Measurements from ENCODE around the gene CNTN1. TPM values are rescaled to one million over a fixed set of nuclear protein-coding genes. Genes with fewer than 3 reads are reported as not detected.

The CNTN1 gene
- total RNA-seq, 3 donors from 2014 or later (not counting 1 experiment from before 2014, with no cell fraction given), result not detected

GRCh38 chr12:40946612-40947194 is 254.5 kb downstream of the CNTN1 start:
- Histone ChIP-seq H3K27me3 (ENCODE audit: control insufficient read depth, insufficient read depth, low read length) (no peaks in the 10 kb centered on the region), H3K9me3 (ENCODE audit: control insufficient read depth, insufficient read depth, low read length) (no peaks in the 10 kb centered on the region), H3K27ac (ENCODE audit: low read length) (no peak overlapping the region), H3K4me1 (ENCODE audit: control insufficient read depth, insufficient read depth, low read length) (no peaks in the 10 kb centered on the region), H3K4me3 (ENCODE audit: low read length) (no peak overlapping the region), H3K36me3 (ENCODE audit: control insufficient read depth, insufficient read depth, low read length) (no peaks in the 10 kb centered on the region)
- WGBS (ENCODE audit: insufficient coverage), result no CpG with 5 or more reads among the region's 1 CpG
- Mint-ChIP-seq H3K27ac (no peak overlapping the region), H3K9me3 (no peaks in the 10 kb centered on the region), H3K36me3 (no peaks in the 10 kb centered on the region), H3K4me3 (no peak overlapping the region), H3K4me1 (no peaks in the 10 kb centered on the region), H3K27me3 (ENCODE audit: low read depth in 2 of 2) (no peaks in the 10 kb centered on the region)
- ATAC-seq (no peak), DNase-seq (peak in 1 of 2 donors; percentile 49)
- TF ChIP-seq CTCF (IDR thresholded peaks at IDR 0.05), result peak; percentile 37
- intact Hi-C loops (cut with micrococcal nuclease), result loop anchor here (5.0 kb wide), 1 partner anchor 1076 kb away; no protein-coding TSS in a partner anchor

GRCh38 chr12:40947797-40948196 is 255.6 kb downstream of the CNTN1 start:
- Histone ChIP-seq H3K27ac (ENCODE audit: low read length) (no peak overlapping the region), H3K4me1 (ENCODE audit: control insufficient read depth, insufficient read depth, low read length) (no peaks in the 10 kb centered on the region), H3K4me3 (ENCODE audit: low read length) (no peak overlapping the region), H3K27me3 (ENCODE audit: control insufficient read depth, insufficient read depth, low read length) (no peaks in the 10 kb centered on the region), H3K9me3 (ENCODE audit: control insufficient read depth, insufficient read depth, low read length) (no peaks in the 10 kb centered on the region), H3K36me3 (ENCODE audit: control insufficient read depth, insufficient read depth, low read length) (no peaks in the 10 kb centered on the region)
- H3K4me1 Mint-ChIP-seq, result no peaks in the 10 kb centered on the region
- TF ChIP-seq CTCF (IDR thresholded peaks at IDR 0.05), result no peak
- no peak overlapping the region for H3K27ac Mint-ChIP-seq
- intact Hi-C loops (cut with micrococcal nuclease), result loop anchor here (5.0 kb wide), 1 partner anchor 1075 kb away; no protein-coding TSS in a partner anchor
- ATAC-seq, result no peak
- no peak for DNase-seq
- H3K27me3 Mint-ChIP-seq (ENCODE audit: low read depth in 2 of 2), result no peaks in the 10 kb centered on the region
- no peaks in the 10 kb centered on the region for H3K9me3 Mint-ChIP-seq
- no CpG with 5 or more reads among the region's 2 CpGs for WGBS (ENCODE audit: insufficient coverage)
- no peak overlapping the region for H3K4me3 Mint-ChIP-seq
- H3K36me3 Mint-ChIP-seq, result no peaks in the 10 kb centered on the region

- no peak overlapping the region for H3K27ac Mint-ChIP-seq
- Histone ChIP-seq H3K4me3 (ENCODE audit: low read length) (no peak overlapping the region), H3K36me3 (ENCODE audit: control insufficient read depth, insufficient read depth, low read length) (no peaks in the 10 kb centered on the region), H3K27me3 (ENCODE audit: control insufficient read depth, insufficient read depth, low read length) (no peaks in the 10 kb centered on the region), H3K4me1 (ENCODE audit: control insufficient read depth, insufficient read depth, low read length) (no peaks in the 10 kb centered on the region), H3K9me3 (ENCODE audit: control insufficient read depth, insufficient read depth, low read length) (no peaks in the 10 kb centered on the region), H3K27ac (ENCODE audit: low read length) (no peak overlapping the region)
- 100% methylated on average over 1 of the region's 2 CpGs for WGBS (ENCODE audit: insufficient coverage)
- no peaks in the 10 kb centered on the region for H3K36me3 Mint-ChIP-seq
- no peak for DNase-seq
- H3K4me1 Mint-ChIP-seq, result no peaks in the 10 kb centered on the region
- intact Hi-C loops (cut with micrococcal nuclease), result no loop called here
- ATAC-seq, result no peak
- H3K4me3 Mint-ChIP-seq, result no peak overlapping the region
- TF ChIP-seq CTCF (IDR thresholded peaks at IDR 0.05), result no peak
- no peaks in the 10 kb centered on the region for H3K27me3 Mint-ChIP-seq (ENCODE audit: low read depth in 2 of 2)
- peaks cover 5 to 6% of the 10 kb centered on the region in 2 donors for H3K9me3 Mint-ChIP-seq
Measured at GRCh38 chr12:40953076-40953475, 260.8 kb downstream of the CNTN1 start.

DNA sequence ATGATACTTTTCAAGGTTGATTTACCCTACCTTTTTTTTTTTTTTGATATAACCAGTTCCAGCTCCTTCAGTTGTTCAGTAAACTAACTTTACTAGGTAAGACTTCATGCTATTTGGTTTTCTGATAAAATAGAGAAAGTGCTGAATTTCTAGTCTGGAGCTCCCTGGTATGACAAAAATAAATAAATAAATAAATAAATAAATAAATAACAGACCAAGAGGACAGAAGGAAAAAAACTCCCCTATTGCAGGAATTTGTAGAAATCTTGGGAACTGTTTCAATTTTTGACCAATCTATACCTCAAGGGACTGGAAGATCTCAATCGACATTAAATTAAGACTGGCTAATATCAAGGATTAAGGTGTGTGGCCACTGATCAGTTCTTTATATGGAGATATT is 265.2 kb downstream of the CNTN1 start:
- TF ChIP-seq CTCF (IDR thresholded peaks at IDR 0.05), result no peak
- ATAC-seq, result no peak
- Histone ChIP-seq H3K36me3 (ENCODE audit: control insufficient read depth, insufficient read depth, low read length) (no peaks in the 10 kb centered on the region), H3K4me3 (ENCODE audit: low read length) (no peak overlapping the region), H3K4me1 (ENCODE audit: control insufficient read depth, insufficient read depth, low read length) (no peaks in the 10 kb centered on the region), H3K9me3 (ENCODE audit: control insufficient read depth, insufficient read depth, low read length) (no peaks in the 10 kb centered on the region), H3K27me3 (ENCODE audit: control insufficient read depth, insufficient read depth, low read length) (no peaks in the 10 kb centered on the region), H3K27ac (ENCODE audit: low read length) (no peak overlapping the region)
- H3K36me3 Mint-ChIP-seq, result no peaks in the 10 kb centered on the region
- intact Hi-C loops (cut with micrococcal nuclease), result no loop called here
- WGBS (ENCODE audit: insufficient coverage), result no CpG with 5 or more reads among the region's 1 CpG
- no peak for DNase-seq
- no peaks in the 10 kb centered on the region for H3K27me3 Mint-ChIP-seq (ENCODE audit: low read depth in 2 of 2)
- H3K27ac Mint-ChIP-seq, result no peak overlapping the region
- no peaks in the 10 kb centered on the region for H3K4me1 Mint-ChIP-seq
- peaks cover 5 to 6% of the 10 kb centered on the region in 2 donors for H3K9me3 Mint-ChIP-seq
- H3K4me3 Mint-ChIP-seq, result no peak overlapping the region
